ENCODE data around the gene SERINC1.
"Not testable (repeated sequence)": the region's sequence is repeated elsewhere in the genome, so short reads cannot be mapped to it uniquely, and the experiment has no call there.

The SERINC1 gene

GRCh38 chr6:122471107-122472021, at the start of gene SERINC1:
SERINC1 (minus strand) TSS chr6:122471807; CDS start chr6:122471737, 70 bp downstream.
- peak; percentile 95 for DNase-seq

GRCh38 chr6:122511193-122511924, 39.8 kb upstream of the SERINC1 start:
- no peak for DNase-seq

GRCh38 chr6:122505170-122505569, 33.6 kb upstream of the SERINC1 start:
- not testable (repeated sequence) for DNase-seq

- DNase-seq, result no peak
Measured at GRCh38 chr6:122501475-122501874, 29.9 kb upstream of the SERINC1 start.

GRCh38 chr6:122495612-122496011, 24.0 kb upstream of the SERINC1 start:
- peak; percentile 2 for DNase-seq

GRCh38 chr6:122494665-122495272, 23.2 kb upstream of the SERINC1 start:
- no peak for DNase-seq

GRCh38 chr6:122491919-122492555, 20.4 kb upstream of the SERINC1 start:
- peak; percentile 71 for DNase-seq

GRCh38 chr6:122490607-122491006, 19.0 kb upstream of the SERINC1 start:
- DNase-seq, result no peak

- no peak for DNase-seq
Measured at GRCh38 chr6:122484760-122485159, 13.2 kb upstream of the SERINC1 start.

GRCh38 chr6:122482750-122483080, 11.1 kb upstream of the SERINC1 start:
- no peak for DNase-seq

GRCh38 chr6:122476131-122476530, 4.5 kb upstream of the SERINC1 start:
- peak; percentile 44 for DNase-seq

- no peak for DNase-seq
Measured at GRCh38 chr6:122472022-122472340, 374 bp upstream of the SERINC1 start.

- no peak for DNase-seq
Measured at GRCh38 chr6:122461885-122462284, 9.7 kb downstream of the SERINC1 start.

- DNase-seq, result not testable (repeated sequence)
Measured at GRCh38 chr6:122459865-122460416, 11.7 kb downstream of the SERINC1 start.

- no peak for DNase-seq
Measured at GRCh38 chr6:122459240-122459639, 12.4 kb downstream of the SERINC1 start.

GRCh38 chr6:122458087-122458486, 13.5 kb downstream of the SERINC1 start:
- no peak for DNase-seq

- not testable (repeated sequence) for DNase-seq
Measured at GRCh38 chr6:122455116-122455515, 16.5 kb downstream of the SERINC1 start.

- no peak for DNase-seq
Measured at GRCh38 chr6:122454673-122455072, 16.9 kb downstream of the SERINC1 start.

- no peak for DNase-seq
Measured at GRCh38 chr6:122452509-122452908, 19.1 kb downstream of the SERINC1 start.

GRCh38 chr6:122449069-122449468, 22.5 kb downstream of the SERINC1 start:
- no peak for DNase-seq

GRCh38 chr6:122445274-122445673, 26.3 kb downstream of the SERINC1 start:
- no peak for DNase-seq

- no peak for DNase-seq
Measured at GRCh38 chr6:122438975-122439374, 32.6 kb downstream of the SERINC1 start.

- no peak for DNase-seq
Measured at GRCh38 chr6:122432816-122433215, 38.8 kb downstream of the SERINC1 start.
